ENCODE data around the gene ACAP1. TPM values are rescaled to one million over a fixed set of nuclear protein-coding genes. Genes with fewer than 3 reads are reported as not detected.
A peak's percentile ranks its signal among the peaks of the same experiment; 100 is the strongest.

The ACAP1 gene
- total RNA-seq = 10 to 100 TPM in 6 of 8 experiments, 1 to 10 TPM in 2; 4.9 to 36.4 (median 11.4) TPM

- no peak within 1 kb of the TSS for H3K4me3 ChIP-seq
- no peak within 1 kb of the TSS for H3K27ac ChIP-seq
- peak in 7 of 8 experiments; percentile 8 to 61 (median 28) for ATAC-seq (replicated peaks in 6 of 8)
- WGBS, 10 experiments = 0 to 100% (median 60%) methylated on average over 1 to 4 of the region's 17 CpGs; no CpG with 5 or more reads in 5 of the 10 experiments
- in situ Hi-C loops (cut with MboI; ENCODE audit: low pct_unique_long_range_greater_than_20kb in 2 of 9, low sequenced_read_pairs in 9 of 9, unreplicated experiment in 9 of 9) = no loop called here
- H3K4me1 ChIP-seq (replicated peaks in 1 of 2) = no peaks in the 10 kb centered on the region
Measured at GRCh38 chr17:7336240-7337175, at the start of gene ACAP1. Gene ACAP1 (plus strand): TSS chr17:7336529. CDS start chr17:7336735, 206 bp downstream.

- WGBS, 10 experiments = 92 to 100% methylated on average over 2 of the region's 18 CpGs; no CpG with 5 or more reads in 8 of the 10 experiments
- in situ Hi-C loops (cut with MboI; ENCODE audit: low pct_unique_long_range_greater_than_20kb in 2 of 9, low sequenced_read_pairs in 9 of 9, unreplicated experiment in 9 of 9) = loop anchor here in 1 of 9 experiments (25.0 kb wide), 1 partner anchor 252 kb away; the partner anchor contains the start of genes SLC16A11 and SLC16A13
- no peak for ATAC-seq (replicated peaks in 6 of 8)
- peaks cover 5 to 6% of the 10 kb centered on the region in 2 donors for H3K4me1 ChIP-seq (replicated peaks in 1 of 2)
- no peak overlapping the region for H3K4me3 ChIP-seq
- H3K27ac ChIP-seq = no peak overlapping the region
Measured at GRCh38 chr17:7289256-7290032, 46.9 kb upstream of the ACAP1 start.

- no peak for ATAC-seq (replicated peaks in 6 of 8)
- Histone ChIP-seq H3K4me1 (replicated peaks in 1 of 2) (peaks cover 5 to 6% of the 10 kb centered on the region in 2 donors), H3K27ac (no peak overlapping the region), H3K4me3 (no peak overlapping the region)
- in situ Hi-C loops (cut with MboI; ENCODE audit: low pct_unique_long_range_greater_than_20kb in 2 of 9, low sequenced_read_pairs in 9 of 9, unreplicated experiment in 9 of 9) = loop anchor here in 1 of 9 experiments (25.0 kb wide), 1 partner anchor 253 kb away; the partner anchor contains the start of genes SLC16A11 and SLC16A13
- 83 to 100% (median 91%) methylated on average over 1 to 5 of the region's 19 CpGs; no CpG with 5 or more reads in 7 of the 10 experiments for WGBS, 10 experiments
Measured at GRCh38 chr17:7290166-7290565, 46.2 kb upstream of the ACAP1 start.

GRCh38 chr17:7290685-7291084 is 45.6 kb upstream of the ACAP1 start:
- Histone ChIP-seq H3K4me1 (replicated peaks in 1 of 2) (peaks cover 5 to 6% of the 10 kb centered on the region in 2 donors), H3K4me3 (no peak overlapping the region), H3K27ac (no peak overlapping the region)
- 10 to 93% (median 52%) methylated on average over 1 to 5 of the region's 11 CpGs; no CpG with 5 or more reads in 2 of the 10 experiments for WGBS, 10 experiments
- in situ Hi-C loops (cut with MboI; ENCODE audit: low pct_unique_long_range_greater_than_20kb in 2 of 9, low sequenced_read_pairs in 9 of 9, unreplicated experiment in 9 of 9) = loop anchor here in 1 of 9 experiments (25.0 kb wide), 1 partner anchor 253 kb away; the partner anchor contains the start of genes SLC16A11 and SLC16A13
- no peak for ATAC-seq (replicated peaks in 6 of 8)

- Histone ChIP-seq H3K4me1 (replicated peaks in 1 of 2) (peaks cover 5 to 8% of the 10 kb centered on the region in 2 donors), H3K4me3 (no peak overlapping the region), H3K27ac (no peak overlapping the region)
- 40 to 100% methylated on average over 1 of the region's 2 CpGs; no CpG with 5 or more reads in 8 of the 10 experiments for WGBS, 10 experiments
- in situ Hi-C loops (cut with MboI; ENCODE audit: low pct_unique_long_range_greater_than_20kb in 2 of 9, low sequenced_read_pairs in 9 of 9, unreplicated experiment in 9 of 9) = loop anchor here in 1 of 9 experiments (25.0 kb wide), 1 partner anchor 255 kb away; the partner anchor contains the start of genes SLC16A11 and SLC16A13
- ATAC-seq (replicated peaks in 6 of 8) = no peak
Measured at GRCh38 chr17:7292194-7292593, 44.1 kb upstream of the ACAP1 start.

GRCh38 chr17:7292729-7293128 is 43.6 kb upstream of the ACAP1 start:
- WGBS, 10 experiments = 0 to 50% (median 20%) methylated on average over 1 to 5 of the region's 6 CpGs; no CpG with 5 or more reads in 4 of the 10 experiments
- in situ Hi-C loops (cut with MboI; ENCODE audit: low pct_unique_long_range_greater_than_20kb in 2 of 9, low sequenced_read_pairs in 9 of 9, unreplicated experiment in 9 of 9) = loop anchor here in 1 of 9 experiments (25.0 kb wide), 1 partner anchor 255 kb away; the partner anchor contains the start of genes SLC16A11 and SLC16A13
- no peak for ATAC-seq (replicated peaks in 6 of 8)
- H3K27ac ChIP-seq = no peak overlapping the region
- H3K4me3 ChIP-seq = no peak overlapping the region
- H3K4me1 ChIP-seq (replicated peaks in 1 of 2) = peaks cover 5 to 8% of the 10 kb centered on the region in 2 donors

- no peak overlapping the region for H3K4me3 ChIP-seq
- WGBS, 10 experiments = 60 to 100% (median 78%) methylated on average over 1 to 6 of the region's 11 CpGs; no CpG with 5 or more reads in 3 of the 10 experiments
- in situ Hi-C loops (cut with MboI; ENCODE audit: low pct_unique_long_range_greater_than_20kb in 2 of 9, low sequenced_read_pairs in 9 of 9, unreplicated experiment in 9 of 9) = loop anchor here in 1 of 9 experiments (25.0 kb wide), 1 partner anchor 256 kb away; the partner anchor contains the start of genes SLC16A11 and SLC16A13
- no peak for ATAC-seq (replicated peaks in 6 of 8)
- no peak overlapping the region for H3K27ac ChIP-seq
- peaks cover 5 to 8% of the 10 kb centered on the region in 2 donors for H3K4me1 ChIP-seq (replicated peaks in 1 of 2)
Measured at GRCh38 chr17:7293159-7293558, 43.2 kb upstream of the ACAP1 start.

- 0 to 27% (median 6%) methylated on average over 1 to 5 of the region's 75 CpGs; no CpG with 5 or more reads in 6 of the 10 experiments for WGBS, 10 experiments
- in situ Hi-C loops (cut with MboI; ENCODE audit: low pct_unique_long_range_greater_than_20kb in 2 of 9, low sequenced_read_pairs in 9 of 9, unreplicated experiment in 9 of 9) = loop anchor here in 1 of 9 experiments (25.0 kb wide), 1 partner anchor 257 kb away; the partner anchor contains the start of genes SLC16A11 and SLC16A13
- Histone ChIP-seq H3K4me3 (peak overlapping the region; percentile 21 to 44 (median 40)), H3K27ac (no peak overlapping the region), H3K4me1 (replicated peaks in 1 of 2) (peaks cover 5 to 8% of the 10 kb centered on the region in 2 donors)
- ATAC-seq (replicated peaks in 6 of 8) = peak in 5 of 8 experiments; percentile 8 to 36 (median 33)
Measured at GRCh38 chr17:7293816-7294613, 42.3 kb upstream of the ACAP1 start.

- in situ Hi-C loops (cut with MboI; ENCODE audit: low pct_unique_long_range_greater_than_20kb in 2 of 9, low sequenced_read_pairs in 9 of 9, unreplicated experiment in 9 of 9) = loop anchor here in 1 of 9 experiments (25.0 kb wide), 1 partner anchor 257 kb away; the partner anchor contains the start of genes SLC16A11 and SLC16A13
- H3K4me3 ChIP-seq = peak within 1 kb of the TSS; percentile 21 to 44 (median 40)
- 0 to 13% (median 2%) methylated on average over 1 to 7 of the region's 57 CpGs; no CpG with 5 or more reads in 4 of the 10 experiments for WGBS, 10 experiments
- H3K27ac ChIP-seq = no peak within 1 kb of the TSS
- peaks cover 5 to 8% of the 10 kb centered on the region in 2 donors for H3K4me1 ChIP-seq (replicated peaks in 1 of 2)
- peak in 7 of 8 experiments; percentile 5 to 94 (median 90) for ATAC-seq (replicated peaks in 6 of 8)
Measured at GRCh38 chr17:7294614-7295153, 41.6 kb upstream of the ACAP1 start, which contains the start of gene YBX2. Gene YBX2 (minus strand): TSS chr17:7294639. CDS start chr17:7294500, 139 bp downstream.

- Histone ChIP-seq H3K4me1 (replicated peaks in 1 of 2) (peaks cover 5 to 8% of the 10 kb centered on the region in 2 donors), H3K27ac (no peak overlapping the region), H3K4me3 (peak overlapping the region in 2 of 5 donors; percentile 37 to 41)
- in situ Hi-C loops (cut with MboI; ENCODE audit: low pct_unique_long_range_greater_than_20kb in 2 of 9, low sequenced_read_pairs in 9 of 9, unreplicated experiment in 9 of 9) = loop anchor here in 1 of 9 experiments (25.0 kb wide), 1 partner anchor 258 kb away; the partner anchor contains the start of genes SLC16A11 and SLC16A13
- no peak for ATAC-seq (replicated peaks in 6 of 8)
- WGBS, 10 experiments = 50 to 85% (median 65%) methylated on average over 5 to 27 of the region's 42 CpGs; no CpG with 5 or more reads in 1 of the 10 experiments
Measured at GRCh38 chr17:7295230-7296180, 40.8 kb upstream of the ACAP1 start.

All from motor neuron (in vitro differentiated cells).